ENCODE results near the gene CAVIN3. TPM values are rescaled to one million over a fixed set of nuclear protein-coding genes. Genes with fewer than 3 reads are reported as not detected.

Gene CAVIN3
- total RNA-seq, 4 donors from 2014 or later, result 172 to 298 (median 264) TPM

DNA sequence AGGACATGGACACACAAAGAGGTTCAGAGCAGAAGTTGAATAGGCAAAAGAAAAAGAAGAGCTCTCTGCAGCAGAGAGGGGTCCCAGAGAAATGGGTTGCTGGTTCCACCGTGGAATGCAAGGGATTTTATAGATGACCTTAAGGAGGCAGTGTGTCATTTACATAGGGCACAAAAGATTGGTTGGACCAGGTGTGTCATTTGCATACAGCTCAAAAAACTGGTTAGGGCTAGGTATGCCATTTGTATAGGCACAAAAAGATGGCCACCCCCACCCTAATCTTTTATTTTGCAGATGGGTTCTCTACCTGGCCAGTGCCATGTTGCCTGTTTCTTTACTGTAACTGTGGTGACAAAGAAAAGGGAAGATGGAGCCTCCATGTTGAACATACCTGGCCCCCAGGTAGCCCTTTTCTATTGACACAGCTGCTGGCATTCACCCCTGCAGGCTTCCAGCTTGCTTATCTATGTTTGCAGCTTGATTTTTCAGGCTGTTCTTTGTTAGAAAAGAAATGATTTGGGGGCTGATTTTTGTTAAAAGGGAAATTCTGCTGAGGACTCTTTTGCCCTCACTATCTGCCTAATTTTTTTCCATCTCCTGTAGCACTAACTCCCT, 3.1 kb upstream of the CAVIN3 start:
- TF ChIP-seq EP300 (IDR thresholded peaks at IDR 0.05), result no peak
- TF ChIP-seq, protein P1, sequence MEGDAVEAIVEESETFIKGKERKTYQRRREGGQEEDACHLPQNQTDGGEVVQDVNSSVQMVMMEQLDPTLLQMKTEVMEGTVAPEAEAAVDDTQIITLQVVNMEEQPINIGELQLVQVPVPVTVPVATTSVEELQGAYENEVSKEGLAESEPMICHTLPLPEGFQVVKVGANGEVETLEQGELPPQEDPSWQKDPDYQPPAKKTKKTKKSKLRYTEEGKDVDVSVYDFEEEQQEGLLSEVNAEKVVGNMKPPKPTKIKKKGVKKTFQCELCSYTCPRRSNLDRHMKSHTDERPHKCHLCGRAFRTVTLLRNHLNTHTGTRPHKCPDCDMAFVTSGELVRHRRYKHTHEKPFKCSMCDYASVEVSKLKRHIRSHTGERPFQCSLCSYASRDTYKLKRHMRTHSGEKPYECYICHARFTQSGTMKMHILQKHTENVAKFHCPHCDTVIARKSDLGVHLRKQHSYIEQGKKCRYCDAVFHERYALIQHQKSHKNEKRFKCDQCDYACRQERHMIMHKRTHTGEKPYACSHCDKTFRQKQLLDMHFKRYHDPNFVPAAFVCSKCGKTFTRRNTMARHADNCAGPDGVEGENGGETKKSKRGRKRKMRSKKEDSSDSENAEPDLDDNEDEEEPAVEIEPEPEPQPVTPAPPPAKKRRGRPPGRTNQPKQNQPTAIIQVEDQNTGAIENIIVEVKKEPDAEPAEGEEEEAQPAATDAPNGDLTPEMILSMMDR (IDR thresholded peaks at IDR 0.05), result no peak
- TF ChIP-seq POLR2AphosphoS5 (IDR thresholded peaks at IDR 0.05), result no peak
- no peak for TF ChIP-seq POLR2A (IDR thresholded peaks at IDR 0.05; ENCODE audit: low read depth)
- Histone ChIP-seq H3K36me3 (peaks cover 0 to 22% (median 2%) of the 10 kb centered on the region in 4 donors), H3K27ac (replicated peaks in 1 of 4) (peak overlapping the region in 1 of 4 donors; percentile 98), H3K4me3 (no peak overlapping the region), H3K9me3 (no peaks in the 10 kb centered on the region), H3K27me3 (no peaks in the 10 kb centered on the region), H3K4me1 (peaks cover 37 to 47% (median 39%) of the 10 kb centered on the region in 4 donors)
- no peak for DNase-seq (ENCODE audit: extremely low spot score)
- WGBS, result 63% methylated on average over 1 of the region's 1 CpG
- intact Hi-C loops (cut with DNase I), result no loop called here

DNA sequence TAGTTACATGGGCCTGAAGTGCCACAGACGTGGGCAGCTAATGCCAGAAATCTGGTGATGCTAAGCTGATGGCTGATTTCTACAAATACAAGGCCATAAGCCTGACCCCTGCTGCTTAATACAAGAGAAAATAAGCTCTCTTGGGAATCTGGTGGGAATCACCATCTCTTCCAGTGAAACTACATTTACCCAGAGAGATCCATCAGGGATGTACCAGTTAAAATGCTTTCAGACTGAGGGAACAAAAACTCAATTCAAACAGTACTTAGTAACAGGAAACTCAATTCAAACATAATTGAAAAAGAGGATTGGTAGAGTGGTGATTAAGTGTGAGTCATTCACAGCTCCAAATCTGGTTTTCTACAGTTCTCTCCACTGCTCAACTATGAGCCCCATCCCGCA, 1.7 kb upstream of the CAVIN3 start:
- no peak for DNase-seq (ENCODE audit: extremely low spot score)
- no peaks in the 10 kb centered on the region for H3K9me3 ChIP-seq
- 75% methylated on average over 2 of the region's 2 CpGs for WGBS
- TF ChIP-seq POLR2AphosphoS5 (IDR thresholded peaks at IDR 0.05), result no peak
- TF ChIP-seq EP300 (IDR thresholded peaks at IDR 0.05), result no peak
- TF ChIP-seq POLR2A (IDR thresholded peaks at IDR 0.05; ENCODE audit: low read depth), result no peak
- TF ChIP-seq, protein P1 (IDR thresholded peaks at IDR 0.05), result no peak
- H3K4me3 ChIP-seq, result no peak overlapping the region
- peaks cover 42 to 56% (median 49%) of the 10 kb centered on the region in 4 donors for H3K4me1 ChIP-seq
- H3K27ac ChIP-seq (replicated peaks in 1 of 4), result peak overlapping the region; percentile 98 to 99 (median 98)
- H3K36me3 ChIP-seq, result peaks cover 0 to 16% (median 2%) of the 10 kb centered on the region in 4 donors
- intact Hi-C loops (cut with DNase I), result no loop called here
- H3K27me3 ChIP-seq, result no peaks in the 10 kb centered on the region

DNA sequence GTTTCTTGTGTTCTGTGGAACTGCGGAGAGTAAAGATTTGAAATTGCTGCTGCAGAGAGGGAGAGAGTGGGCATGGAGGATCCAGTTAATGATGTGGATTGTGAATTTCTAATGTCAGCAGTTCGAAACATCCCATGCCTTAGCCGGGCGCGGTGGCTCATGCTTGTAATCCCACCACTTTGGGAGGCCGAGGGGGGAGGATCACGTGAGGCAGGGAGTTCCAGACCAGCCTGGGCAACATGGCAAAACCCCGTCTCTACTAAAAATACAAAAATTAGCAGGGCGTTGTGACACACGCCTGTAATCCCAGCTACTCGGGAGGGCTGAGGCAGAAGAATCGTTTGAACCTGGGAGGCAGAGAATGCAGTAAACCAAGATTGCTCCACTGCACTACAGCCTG, 1.1 kb upstream of the CAVIN3 start:
- DNase-seq (ENCODE audit: extremely low spot score), result no peak
- peaks cover 38 to 56% (median 49%) of the 10 kb centered on the region in 4 donors for H3K4me1 ChIP-seq
- H3K4me3 ChIP-seq, result peak overlapping the region; percentile 66 to 84 (median 74)
- no peak for TF ChIP-seq EP300 (IDR thresholded peaks at IDR 0.05)
- TF ChIP-seq POLR2A (IDR thresholded peaks at IDR 0.05; ENCODE audit: low read depth), result no peak
- no peak for TF ChIP-seq POLR2AphosphoS5 (IDR thresholded peaks at IDR 0.05)
- TF ChIP-seq, protein P1 (IDR thresholded peaks at IDR 0.05), result no peak
- H3K36me3 ChIP-seq, result peaks cover 0 to 12% (median 2%) of the 10 kb centered on the region in 4 donors
- H3K9me3 ChIP-seq, result no peaks in the 10 kb centered on the region
- peak overlapping the region; percentile 98 to 99 (median 98) for H3K27ac ChIP-seq (replicated peaks in 1 of 4)
- no peaks in the 10 kb centered on the region for H3K27me3 ChIP-seq
- 52% methylated on average over 12 of the region's 12 CpGs for WGBS
- intact Hi-C loops (cut with DNase I), result no loop called here

DNA sequence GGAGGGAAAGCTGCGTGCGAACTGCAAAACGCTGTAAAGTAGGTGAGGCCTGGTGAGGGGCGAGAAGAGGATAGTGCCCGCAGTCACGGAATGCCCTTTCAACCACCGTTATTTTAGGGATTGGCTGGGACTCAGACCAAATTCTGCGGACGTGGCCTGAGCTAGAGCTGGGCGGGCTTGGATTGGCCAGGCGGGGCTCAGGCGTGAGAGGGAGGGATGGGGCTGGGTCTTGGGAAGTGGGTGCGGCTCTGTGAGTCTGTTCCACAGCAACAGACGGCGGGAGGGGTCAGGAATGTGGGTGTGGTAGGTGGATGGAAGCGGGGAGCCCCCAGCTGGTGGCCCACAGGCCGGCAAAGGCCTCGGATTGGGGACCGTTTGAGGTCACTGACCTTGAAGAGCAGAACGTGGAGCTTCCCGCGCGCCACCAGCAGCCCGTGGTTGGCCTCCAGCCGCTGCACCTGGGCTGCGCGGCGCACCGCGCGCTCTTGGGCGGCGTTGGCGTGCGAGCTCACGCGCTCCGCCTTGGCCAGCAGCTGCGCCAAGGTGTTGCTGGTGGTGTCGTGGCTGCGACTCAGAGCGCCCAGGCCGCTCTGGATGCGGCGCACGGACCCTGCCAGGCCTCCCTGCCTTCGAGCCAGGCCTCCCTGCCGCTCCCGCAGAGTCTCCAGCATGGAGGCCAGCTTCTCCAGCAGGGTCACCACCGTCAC, 444 bp downstream of the CAVIN3 start:
- peak overlapping the region; percentile 98 to 99 (median 98) for H3K27ac ChIP-seq (replicated peaks in 1 of 4)
- intact Hi-C loops (cut with DNase I), result loop anchor here (5.0 kb wide), 3 partner anchors 32 to 88 kb away; partner anchors contain the start of gene FHIP1B
- TF ChIP-seq POLR2AphosphoS5 (IDR thresholded peaks at IDR 0.05), result peak; percentile 79 to 92
- TF ChIP-seq POLR2A (IDR thresholded peaks at IDR 0.05; ENCODE audit: low read depth), result no peak
- H3K4me3 ChIP-seq, result peak overlapping the region; percentile 66 to 84 (median 74)
- no peaks in the 10 kb centered on the region for H3K27me3 ChIP-seq
- H3K36me3 ChIP-seq, result no peaks in the 10 kb centered on the region
- 4% methylated on average over 16 of the region's 50 CpGs for WGBS
- no peaks in the 10 kb centered on the region for H3K9me3 ChIP-seq
- peaks cover 37 to 63% (median 59%) of the 10 kb centered on the region in 4 donors for H3K4me1 ChIP-seq
- DNase-seq (ENCODE audit: extremely low spot score), result peak; percentile 96
